ENCODE measurements around the gene CTIF.

GRCh38 chr18:48864876-48865275 lies 326.0 kb downstream of the CTIF start:
- TF ChIP-seq CTCF (conservative IDR thresholded peaks at IDR 0.05; ENCODE audit: low read depth in 2 of 2) (no peak), REST (IDR thresholded peaks at IDR 0.05; ENCODE audit: unreplicated experiment) (no peak), POLR2AphosphoS5 (IDR thresholded peaks at IDR 0.05; ENCODE audit: low read depth) (no peak)
